HCT116 (cell line): ENCODE data around the gene FOXN3. TPM values are rescaled to one million over a fixed set of nuclear protein-coding genes. Genes with fewer than 3 reads are reported as not detected.

Experiments
- ATAC-seq: fragments of 200-7000 bp; cut with Tn5 transposase; 2 replicates; pipeline ENCODE4 v1.9.1; 2020; ENCODE audit warnings: mild to moderate bottlenecking, moderate library complexity
- BruUV-seq: library from RNA; stranded (reverse); fragments of 400-500 nt; replicated peaks from 2 replicates; lab custom pipeline; 2021; lab: Mats Ljungman, UMichigan
- CTCF ChIA-PET: fragments of 300-600 bp; sonication (Branson Sonifier 250); formaldehyde crosslinking; loops from one replicate; lab custom pipeline; 2021; ENCODE audit warnings: antibody characterized with exemption; lab: Charles Lee
- POLR2A ChIA-PET: fragments of 300-600, 350-600 bp; sonication (Branson Sonifier 250); formaldehyde crosslinking; loops from one replicate; lab custom pipeline; 2021; ENCODE audit warnings: antibody characterized with exemption; lab: Charles Lee
- RAD21 ChIA-PET, 2 experiments: fragments of 300-600 bp; sonication (Branson Sonifier 250); formaldehyde crosslinking; loops; one replicate each; lab custom pipeline; 2023; ENCODE audit warnings: low total read pairs in 2 of 2; ENCODE audit not compliant: uncharacterized antibody in 2 of 2, unreplicated experiment in 2 of 2, low non-redundant PET in 1 of 2; lab: Charles Lee
- DNase-seq: peaks from one replicate; pipeline ENCODE4 v3.0.0-alpha.2; 2010; ENCODE audit warnings: low read depth, low spot score
- H2AFZ ChIP-seq: fragments of 200-600 bp; shearing (Covaris generic), sonication (generic); 2 replicates; pipeline ENCODE4 v1.6.1; 2017; ENCODE audit warnings: low read depth, mixed run types, mixed read lengths, antibody characterized with exemption, low read length; ENCODE audit not compliant: poor library complexity, severe bottlenecking
- H3K27ac ChIP-seq: 2 replicates; pipeline ENCODE4 v1.5.1; 2012; ENCODE audit warnings: low read depth, low read length
- H3K27me3 ChIP-seq: fragments of 200-600 bp; sonication (generic); 2 replicates; pipeline ENCODE4 v1.6.1; 2016; ENCODE audit warnings: mixed run types, low read length, mixed read lengths; ENCODE audit not compliant: insufficient read depth
- H3K36me3 ChIP-seq, 2 experiments: fragments of 200-500 bp in 1 of 2; fragments of 200-600 bp in 1 of 2; sonication (Bioruptor generic) in 1 of 2; sonication (generic) in 1 of 2; 2 replicates each; pipeline versions ENCODE4 v1.5.1 to v1.6.1; 2014 to 2016; ENCODE audit warnings: low read length in 2 of 2, inconsistent platforms in 1 of 2, mixed read lengths in 1 of 2, mixed run types in 1 of 2; ENCODE audit not compliant: insufficient read depth in 2 of 2, control insufficient read depth in 1 of 2
- H3K4me1 ChIP-seq, 2 experiments: fragments of 200-600 bp in 1 of 2; sonication (generic) in 1 of 2; 2 replicates each; pipeline versions ENCODE4 v1.5.1 to v1.6.1; 2012 to 2017; ENCODE audit warnings: low read length in 2 of 2, inconsistent platforms in 1 of 2, mild to moderate bottlenecking in 1 of 2, mixed read lengths in 1 of 2, mixed run types in 1 of 2, moderate library complexity in 1 of 2; ENCODE audit not compliant: insufficient read depth in 2 of 2, control insufficient read depth in 1 of 2
- H3K4me2 ChIP-seq: fragments of 200-600 bp; sonication (generic); 2 replicates; pipeline ENCODE4 v1.6.1; 2017; ENCODE audit warnings: mixed run types, low read length, mixed read lengths
- H3K4me3 ChIP-seq, 2 experiments: fragments of 200-600 bp in 1 of 2; sonication (generic) in 1 of 2; replicated peaks in 1 of 2; 2 replicates each; pipeline ENCODE4 v1.5.1; 2011 to 2016; ENCODE audit warnings: low read length in 2 of 2, control low read depth in 1 of 2, low read depth in 1 of 2, mild to moderate bottlenecking in 1 of 2, mixed read lengths in 1 of 2, mixed run types in 1 of 2
- H3K79me2 ChIP-seq: fragments of 200-600 bp; sonication (generic); 2 replicates; pipeline ENCODE4 v1.6.1; 2017; ENCODE audit warnings: mild to moderate bottlenecking, mixed run types, low read length, moderate library complexity, mixed read lengths; ENCODE audit not compliant: insufficient read depth
- H3K9ac ChIP-seq: fragments of 200-600 bp; sonication (generic); 2 replicates; pipeline ENCODE4 v1.6.1; 2016; ENCODE audit warnings: low read length, mixed read lengths
- H3K9me2 ChIP-seq: fragments of 200-600 bp; sonication (generic), shearing (Covaris generic); 2 replicates; pipeline ENCODE4 v1.6.1; 2017; ENCODE audit warnings: mixed run types, mild to moderate bottlenecking, moderate library complexity; ENCODE audit not compliant: insufficient read depth
- H3K9me3 ChIP-seq, 2 experiments: fragments of 200-500 bp in 1 of 2; fragments of 200-600 bp in 1 of 2; sonication (Bioruptor generic) in 1 of 2; sonication (generic) in 1 of 2; 2 replicates each; pipeline ENCODE4 v1.6.1; 2014 to 2017; ENCODE audit warnings: low read length in 2 of 2, mixed read lengths in 2 of 2, inconsistent platforms in 1 of 2, low read depth in 1 of 2, mild to moderate bottlenecking in 1 of 2, mixed run types in 1 of 2, moderate library complexity in 1 of 2; ENCODE audit not compliant: control insufficient read depth in 1 of 2, insufficient read depth in 1 of 2
- H4K20me1 ChIP-seq: fragments of 200-600 bp; sonication (generic), shearing (Covaris generic); 2 replicates; pipeline ENCODE4 v1.6.1; 2017; ENCODE audit warnings: mixed run types, mild to moderate bottlenecking, moderate library complexity; ENCODE audit not compliant: insufficient read depth
- CBX3 ChIP-seq: IDR thresholded peaks from 2 replicates; pipeline ENCODE4 v1.6.1; 2012; ENCODE audit warnings: low read depth
- CEBPB ChIP-seq: IDR thresholded peaks from 2 replicates; pipeline ENCODE4 v1.6.1; 2012; ENCODE audit warnings: low read depth
- EZH2 ChIP-seq: fragments of 200-600 bp; sonication (generic); IDR thresholded peaks from 2 replicates; pipeline ENCODE4 v1.6.1; 2017; ENCODE audit warnings: antibody characterized with exemption, mixed run types
- EZH2phosphoT487 ChIP-seq: fragments of 200-600 bp; IDR thresholded peaks from 2 replicates; pipeline ENCODE4 v1.6.1; 2018; ENCODE audit warnings: antibody characterized with exemption, borderline replicate concordance
- FOSL1 ChIP-seq: IDR thresholded peaks from 2 replicates; pipeline ENCODE4 v1.6.1; 2012; ENCODE audit warnings: low read depth
- JUND ChIP-seq: IDR thresholded peaks from 2 replicates; pipeline ENCODE4 v1.6.1; 2012
- POLR2A ChIP-seq: IDR thresholded peaks from 2 replicates; pipeline ENCODE4 v1.7.0; 2011; ENCODE audit warnings: borderline replicate concordance; ENCODE audit not compliant: insufficient read depth, insufficient read length; ENCODE audit errors: extremely low read depth
- POLR2AphosphoS5 ChIP-seq: IDR thresholded peaks from 2 replicates; pipeline ENCODE4 v1.6.1; 2011; ENCODE audit warnings: mild to moderate bottlenecking, low read depth, low read length, moderate library complexity
- RAD21 ChIP-seq: IDR thresholded peaks from 2 replicates; pipeline ENCODE4 v1.6.1; 2012; ENCODE audit warnings: low read depth, mild to moderate bottlenecking
- SP1 ChIP-seq: IDR thresholded peaks from 2 replicates; pipeline ENCODE4 v1.6.1; 2012; ENCODE audit warnings: low read depth
- SRF ChIP-seq: IDR thresholded peaks from 2 replicates; pipeline ENCODE4 v1.6.1; 2012; ENCODE audit warnings: low read depth
- TCF7L2 ChIP-seq: IDR thresholded peaks from 2 replicates; pipeline ENCODE4 v1.7.0; 2011; ENCODE audit warnings: borderline replicate concordance, inconsistent platforms; ENCODE audit not compliant: insufficient read depth, insufficient read length; ENCODE audit errors: extremely low read depth
- ZFX ChIP-seq: fragments of 450-650 bp; IDR thresholded peaks from 2 replicates; pipeline ENCODE4 v1.6.1; 2017
- ZNF274 ChIP-seq: fragments of 200-500 bp; sonication (Bioruptor generic); IDR thresholded peaks from 2 replicates; pipeline ENCODE4 v1.6.1; 2014; ENCODE audit warnings: mild to moderate bottlenecking, low read depth, low read length, inconsistent platforms
- intact Hi-C: fragments of 100-400 bp; cut with micrococcal nuclease; formaldehyde crosslinking; loops from 2 replicates; pipeline ENCODE4 v1.10.0; 2022
- total RNA-seq: library from RNA; stranded (reverse); gene quantifications from one replicate; pipeline ENCODE4 v1.2.1, GENCODE V29; 2021; ENCODE audit not compliant: unreplicated experiment
- TF ChIP-seq, protein P1 (sequence below): IDR thresholded peaks from 2 replicates; pipeline ENCODE4 v1.6.1; 2012

FOXN3 gene
- total RNA-seq, 1 experiment from 2014 or later = 20.0 TPM

DNA sequence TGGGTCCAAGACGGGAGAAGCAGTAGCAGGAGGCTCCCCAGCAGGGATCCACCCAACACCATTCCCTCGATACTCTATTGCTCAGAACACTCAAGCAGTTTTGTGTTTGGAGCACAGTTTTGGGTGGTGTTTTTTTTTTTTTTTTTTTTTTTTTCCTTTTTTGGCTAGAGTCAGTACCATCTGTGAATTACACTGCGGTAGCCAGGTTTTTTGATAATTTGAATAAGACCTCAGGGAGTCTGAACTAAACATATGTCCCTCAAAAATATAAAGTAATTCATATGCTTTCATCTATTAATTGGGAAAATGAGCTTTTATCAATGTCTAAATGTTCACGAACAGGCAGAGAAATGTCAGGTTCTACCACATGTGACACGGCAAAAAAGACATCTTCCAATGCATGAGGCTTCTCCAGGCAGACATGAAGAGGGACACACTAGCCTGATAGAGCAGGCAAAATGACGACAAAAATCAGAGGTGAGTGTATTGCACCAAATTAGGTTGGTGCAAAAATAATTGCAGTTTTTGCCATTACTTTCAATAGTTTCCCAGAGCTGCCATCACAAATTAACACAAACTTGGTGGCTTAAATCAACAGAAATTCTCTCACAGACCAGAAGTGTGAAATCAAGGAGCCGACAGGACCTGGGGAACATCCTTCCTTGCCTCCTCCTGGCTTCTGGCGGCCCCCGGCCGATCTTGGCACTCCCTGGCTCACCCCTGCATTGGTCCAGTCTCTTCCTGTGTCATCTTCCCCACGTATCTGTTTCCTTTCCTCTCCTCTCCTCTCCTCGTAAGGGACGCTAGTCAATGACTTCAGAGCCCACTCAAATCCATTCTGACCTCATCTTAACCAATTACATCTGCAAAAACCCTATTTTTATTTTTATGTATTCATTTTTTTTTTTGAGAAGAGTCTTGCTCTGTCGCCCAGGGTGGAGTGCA, 33.9 kb downstream of the FOXN3 start:
- Histone ChIP-seq H3K9me2 (no peaks in the 10 kb centered on the region), H3K9ac (no peak overlapping the region), H3K4me1 (no peaks in the 10 kb centered on the region), H3K9me3 (no peaks in the 10 kb centered on the region), H3K79me2 (no peaks in the 10 kb centered on the region), H3K36me3 (no peaks in the 10 kb centered on the region), H3K27ac (no peak overlapping the region), H3K27me3 (no peaks in the 10 kb centered on the region), H3K4me3 (no peak overlapping the region), H2AFZ (no peak overlapping the region), H4K20me1 (no peaks in the 10 kb centered on the region), H3K4me2 (no peak overlapping the region)
- intact Hi-C loops = no loop called here
- ATAC-seq (no peak), DNase-seq (no peak)
- TF ChIP-seq RAD21 (no peak), JUND (no peak), CEBPB (no peak), SP1 (no peak), POLR2AphosphoS5 (no peak), TCF7L2 (no peak), EZH2 (no peak), SRF (no peak), ZFX (no peak)
- TF ChIP-seq, protein P1, sequence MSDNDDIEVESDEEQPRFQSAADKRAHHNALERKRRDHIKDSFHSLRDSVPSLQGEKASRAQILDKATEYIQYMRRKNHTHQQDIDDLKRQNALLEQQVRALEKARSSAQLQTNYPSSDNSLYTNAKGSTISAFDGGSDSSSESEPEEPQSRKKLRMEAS = no peak
- ChIA-PET CTCF (no interaction called here), POLR2A (no interaction called here), RAD21 (no interaction called here)
- BruUV-seq = no TSS peak

DNA sequence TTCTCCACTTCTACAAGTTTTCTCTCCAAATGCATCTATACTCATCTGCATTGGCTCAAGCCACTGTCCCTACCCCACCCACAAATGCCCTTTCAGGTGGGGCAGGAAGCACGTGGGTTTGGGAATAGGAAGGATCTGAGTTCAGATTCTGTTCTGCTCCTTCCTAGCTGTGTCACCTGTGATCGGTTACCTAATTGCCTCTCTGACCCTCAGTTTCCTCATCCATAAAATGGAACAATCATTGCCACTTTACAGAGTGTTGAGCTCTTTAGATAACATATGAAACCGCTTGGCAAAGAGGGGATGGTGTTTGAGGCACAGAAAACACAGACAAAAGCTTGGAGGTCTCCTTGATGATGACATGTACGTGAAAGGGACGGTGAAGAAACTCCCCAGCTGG, 34.5 kb downstream of the FOXN3 start:
- no peak overlapping the region for H2AFZ ChIP-seq
- no peak for DNase-seq
- POLR2A ChIA-PET = no interaction called here
- no peak overlapping the region for H3K27ac ChIP-seq
- no peaks in the 10 kb centered on the region for H3K4me1 ChIP-seq
- H3K36me3 ChIP-seq = no peaks in the 10 kb centered on the region
- RAD21 ChIA-PET = no interaction called here
- no TSS peak for BruUV-seq
- CTCF ChIA-PET = no interaction called here
- H3K79me2 ChIP-seq = no peaks in the 10 kb centered on the region
- no peak for TF ChIP-seq ZNF274
- no peak for TF ChIP-seq EZH2phosphoT487
- TF ChIP-seq TCF7L2 = no peak
- TF ChIP-seq, protein P1 = no peak
- no peak for TF ChIP-seq FOSL1
- TF ChIP-seq SRF = no peak
- no peak for TF ChIP-seq ZFX
- no peak for TF ChIP-seq RAD21
- TF ChIP-seq CBX3 = no peak
- no peak for TF ChIP-seq POLR2A
- TF ChIP-seq, all 23 proteins: peak for 0
- H3K9ac ChIP-seq = no peak overlapping the region
- no peaks in the 10 kb centered on the region for H3K9me2 ChIP-seq
- no peak for ATAC-seq
- no peaks in the 10 kb centered on the region for H3K9me3 ChIP-seq
- H4K20me1 ChIP-seq = no peaks in the 10 kb centered on the region
- H3K27me3 ChIP-seq = no peaks in the 10 kb centered on the region
- H3K4me3 ChIP-seq = no peak overlapping the region
- H3K4me2 ChIP-seq = no peak overlapping the region
- intact Hi-C loops = no loop called here
